ENCODE measurements around the gene KBTBD12. TPM values are rescaled to one million over a fixed set of nuclear protein-coding genes. Genes with fewer than 3 reads are reported as not detected.

Gene KBTBD12
- polyA plus RNA-seq, 1 of the 3 experiments (the other 2 are of a cell fraction): not detected

- ChIA-PET POLR2A (no interaction called here), CTCF (interaction anchor here (0.6 to 11.6 kb wide), 26 partner anchors 11 to 384 kb away, joined by 3 to 141 read pairs (median 4); partner anchors contain the start of gene MGLL)
- H3K4me3 ChIP-seq (ENCODE audit: low read depth in 2 of 2, low read length in 1 of 2): no peak overlapping the region
- H3K9me3 ChIP-seq: no peaks in the 10 kb centered on the region
- no peak for TF ChIP-seq YY1 (IDR thresholded peaks at IDR 0.05; ENCODE audit: low read depth)
- TF ChIP-seq RXRA (IDR thresholded peaks at IDR 0.05; ENCODE audit: borderline replicate concordance, low read depth): no peak
- no peak for TF ChIP-seq FOXM1 (IDR thresholded peaks at IDR 0.05; ENCODE audit: low read depth)
- TF ChIP-seq CTCF (IDR thresholded peaks at IDR 0.05): no peak
- TF ChIP-seq RAD21 (IDR thresholded peaks at IDR 0.05; ENCODE audit: low read length): no peak
- no peak for TF ChIP-seq JUND (IDR thresholded peaks at IDR 0.05)
- TF ChIP-seq MAX (IDR thresholded peaks at IDR 0.05; ENCODE audit: low read depth): no peak
- no peak for TF ChIP-seq RFX5 (IDR thresholded peaks at IDR 0.05; ENCODE audit: low read length)
- TF ChIP-seq SMC3 (IDR thresholded peaks at IDR 0.05; ENCODE audit: low read depth, low read length): no peak
- TF ChIP-seq GATA2 (CRISPR knock-in tag; IDR thresholded peaks at IDR 0.05): no peak
- TF ChIP-seq CHD2 (IDR thresholded peaks at IDR 0.05; ENCODE audit: low read length, partially characterized antibody): no peak
- no peak for TF ChIP-seq POLR2AphosphoS5 (IDR thresholded peaks at IDR 0.05; ENCODE audit: low read depth, low read length)
- TF ChIP-seq EZH2phosphoT487 (IDR thresholded peaks at IDR 0.05; ENCODE audit: borderline replicate concordance, low read depth): no peak
- no peak for TF ChIP-seq NRF1 (IDR thresholded peaks at IDR 0.05; ENCODE audit: low read depth, low read length)
- TF ChIP-seq FOXJ3 (CRISPR knock-in tag; IDR thresholded peaks at IDR 0.05): no peak
- no peak overlapping the region for H2AFZ ChIP-seq (ENCODE audit: low read depth)
- H3K79me2 ChIP-seq (ENCODE audit: insufficient read depth): no peaks in the 10 kb centered on the region
- no peaks in the 10 kb centered on the region for H4K20me1 ChIP-seq (ENCODE audit: insufficient read depth)
- no peaks in the 10 kb centered on the region for H3K36me3 ChIP-seq (replicated peaks in 1 of 2; ENCODE audit: control insufficient read depth in 1 of 2, insufficient read depth in 2 of 2, low read length in 1 of 2)
- peaks cover 0 to 10% of the 10 kb centered on the region in 2 experiments; a peak in 2 of 4 replicates for H3K4me1 ChIP-seq (ENCODE audit: control insufficient read depth in 1 of 2, insufficient read depth in 2 of 2, low read depth in 1 of 2, low read length in 1 of 2)
- no peak overlapping the region for H3K4me2 ChIP-seq
- WGBS (ENCODE audit: low lambda C conversion rate): 19% methylated on average over 1 of the region's 1 CpG
- no peaks in the 10 kb centered on the region for H3F3A ChIP-seq (replicated peaks; ENCODE audit: insufficient read depth)
- no peaks in the 10 kb centered on the region for H3K27me3 ChIP-seq (ENCODE audit: insufficient read depth)
- H3K27ac ChIP-seq (ENCODE audit: low read depth in 2 of 2, low read length in 1 of 2): no peak overlapping the region
- H3K9ac ChIP-seq: no peak overlapping the region
- no peak for DNase-seq
- H3K9me2 ChIP-seq: no peaks in the 10 kb centered on the region
Measured at GRCh38 chr3:127959041-127959440, 44.0 kb downstream of the KBTBD12 start.

GRCh38 chr3:127959873-127960272 lies 44.8 kb downstream of the KBTBD12 start:
- H3K9me3 ChIP-seq: no peaks in the 10 kb centered on the region
- 61% methylated on average over 4 of the region's 4 CpGs for WGBS (ENCODE audit: low lambda C conversion rate)
- ChIA-PET CTCF (interaction anchor here (0.6 to 11.6 kb wide), 38 partner anchors 12 to 385 kb away, joined by 3 to 141 read pairs (median 4); partner anchors contain the start of genes MGLL and TPRA1), POLR2A (no interaction called here)
- peaks cover 0 to 10% of the 10 kb centered on the region in 2 experiments; a peak in 2 of 4 replicates for H3K4me1 ChIP-seq (ENCODE audit: control insufficient read depth in 1 of 2, insufficient read depth in 2 of 2, low read depth in 1 of 2, low read length in 1 of 2)
- H3K9me2 ChIP-seq: no peaks in the 10 kb centered on the region
- H3K79me2 ChIP-seq (ENCODE audit: insufficient read depth): no peaks in the 10 kb centered on the region
- H3K4me2 ChIP-seq: no peak overlapping the region
- DNase-seq: peak; percentile 60
- H3K27me3 ChIP-seq (ENCODE audit: insufficient read depth): no peaks in the 10 kb centered on the region
- H3K4me3 ChIP-seq (ENCODE audit: low read depth in 2 of 2, low read length in 1 of 2): no peak overlapping the region
- no peak overlapping the region for H3K9ac ChIP-seq
- no peaks in the 10 kb centered on the region for H4K20me1 ChIP-seq (ENCODE audit: insufficient read depth)
- no peaks in the 10 kb centered on the region for H3K36me3 ChIP-seq (replicated peaks in 1 of 2; ENCODE audit: control insufficient read depth in 1 of 2, insufficient read depth in 2 of 2, low read length in 1 of 2)
- H2AFZ ChIP-seq (ENCODE audit: low read depth): no peak overlapping the region
- no peak overlapping the region for H3K27ac ChIP-seq (ENCODE audit: low read depth in 2 of 2, low read length in 1 of 2)
- no peaks in the 10 kb centered on the region for H3F3A ChIP-seq (replicated peaks; ENCODE audit: insufficient read depth)
- TF ChIP-seq EZH2phosphoT487 (IDR thresholded peaks at IDR 0.05; ENCODE audit: borderline replicate concordance, low read depth): no peak
- TF ChIP-seq MXI1 (IDR thresholded peaks at IDR 0.05; ENCODE audit: low read depth, low read length): no peak
- no peak for TF ChIP-seq IRF3 (IDR thresholded peaks at IDR 0.05; ENCODE audit: low read depth, low read length)
- TF ChIP-seq MEF2A (IDR thresholded peaks at IDR 0.05; ENCODE audit: borderline replicate concordance, low read depth): no peak
- no peak for TF ChIP-seq USF2 (IDR thresholded peaks at IDR 0.05; ENCODE audit: borderline replicate concordance, low read depth, low read length)
- TF ChIP-seq EP300 (IDR thresholded peaks at IDR 0.05; ENCODE audit: borderline replicate concordance in 1 of 2, low read depth in 1 of 2, low read length in 1 of 2): no peak
- no peak for TF ChIP-seq MAX (IDR thresholded peaks at IDR 0.05; ENCODE audit: low read depth)
- TF ChIP-seq RAD21 (IDR thresholded peaks at IDR 0.05; ENCODE audit: low read length): peak; percentile 85
- TF ChIP-seq POLR2AphosphoS5 (IDR thresholded peaks at IDR 0.05; ENCODE audit: low read depth, low read length): no peak
- TF ChIP-seq PBX3 (IDR thresholded peaks at IDR 0.05): no peak
- TF ChIP-seq NRF1 (IDR thresholded peaks at IDR 0.05; ENCODE audit: low read depth, low read length): no peak
- TF ChIP-seq YY1 (IDR thresholded peaks at IDR 0.05; ENCODE audit: low read depth): no peak
- no peak for TF ChIP-seq RXRA (IDR thresholded peaks at IDR 0.05; ENCODE audit: borderline replicate concordance, low read depth)
- TF ChIP-seq SMC3 (IDR thresholded peaks at IDR 0.05; ENCODE audit: low read depth, low read length): peak; percentile 60
- no peak for TF ChIP-seq FOSL2 (IDR thresholded peaks at IDR 0.05; ENCODE audit: borderline replicate concordance, low read depth)
- no peak for TF ChIP-seq NFIC (IDR thresholded peaks at IDR 0.05; ENCODE audit: borderline replicate concordance)
